SK-N-SH treated with all-trans-retinoic acid at 6 μM for 48 hours (cell line): ENCODE data around the gene SPATA1.

Experiments
- CSDC2 ChIP-seq: fragments of 250-450 bp; sonication (Bioruptor Pico); IDR thresholded peaks from 2 replicates; pipeline ENCODE4 v1.5.0; 2020; ENCODE audit warnings: mild to moderate bottlenecking, moderate library complexity
- OSR1 ChIP-seq: fragments of 250-450 bp; sonication (Bioruptor Pico); IDR thresholded peaks from 2 replicates; pipeline ENCODE4 v1.8.0; 2022; ENCODE audit warnings: moderate library complexity, mild to moderate bottlenecking, inconsistent platforms
- TOX ChIP-seq: fragments of 250-450 bp; sonication (Bioruptor Pico); IDR thresholded peaks from 2 replicates; pipeline ENCODE4 v1.8.0; 2021; ENCODE audit warnings: mild to moderate bottlenecking, moderate library complexity, borderline replicate concordance
- ZC3H10 ChIP-seq: fragments of 250-450 bp; sonication (Bioruptor Pico); IDR thresholded peaks from 2 replicates; pipeline ENCODE4 v1.5.1; 2021; ENCODE audit warnings: mild to moderate bottlenecking, moderate library complexity
- ZFP3 ChIP-seq: fragments of 250-450 bp; sonication (Bioruptor Pico); IDR thresholded peaks from 2 replicates; pipeline ENCODE4 v1.5.0; 2020; ENCODE audit warnings: mild to moderate bottlenecking, moderate library complexity
- ZNF70 ChIP-seq: fragments of 450-650 bp; formaldehyde crosslinking; IDR thresholded peaks from 2 replicates; pipeline ENCODE4 v1.5.0; 2020; ENCODE audit warnings: mild to moderate bottlenecking, moderate library complexity
- ZNF8 ChIP-seq: fragments of 450-650 bp; formaldehyde crosslinking; IDR thresholded peaks from 2 replicates; pipeline ENCODE4 v1.5.0; 2020; ENCODE audit warnings: mild to moderate bottlenecking, moderate library complexity

- TF ChIP-seq TOX (CRISPR knock-in tag) (no peak), ZFP3 (no peak), ZC3H10 (CRISPR knock-in tag) (no peak), ZNF70 (CRISPR knock-in tag) (no peak), ZNF8 (no peak), CSDC2 (no peak), OSR1 (CRISPR knock-in tag) (no peak)
Observed at GRCh38 chr1:84573481-84573966, 67.3 kb downstream of the SPATA1 start.
